ENCODE data around the gene ZNF385B. TPM values are rescaled to one million over a fixed set of nuclear protein-coding genes. Genes with fewer than 3 reads are reported as not detected.

ZNF385B gene
- total RNA-seq, 6 experiments from 2014 or later, result 0.08 to 0.26 (median 0.22) TPM; not detected in 1

GRCh38 chr2:179550214-179550613 lies 311.2 kb downstream of the ZNF385B start:
- Mint-ChIP-seq H3K27ac (no peak overlapping the region), H3K36me3 (ENCODE audit: low read depth) (no peaks in the 10 kb centered on the region), H3K4me3 (no peak overlapping the region), H3K27me3 (ENCODE audit: insufficient read depth) (no peaks in the 10 kb centered on the region), H3K4me1 (ENCODE audit: low read depth) (no peaks in the 10 kb centered on the region), H3K9me3 (no peaks in the 10 kb centered on the region)
- TF ChIP-seq CTCF (IDR thresholded peaks at IDR 0.05), result no peak
- DNase-seq, result no peak

GRCh38 chr2:179546656-179547055 lies 314.8 kb downstream of the ZNF385B start:
- Mint-ChIP-seq H3K4me1 (ENCODE audit: low read depth) (peaks cover 10% of the 10 kb centered on the region), H3K27me3 (ENCODE audit: insufficient read depth) (no peaks in the 10 kb centered on the region)
- TF ChIP-seq CTCF (IDR thresholded peaks at IDR 0.05), result no peak

GRCh38 chr2:179545024-179545423 lies 316.4 kb downstream of the ZNF385B start:
- Mint-ChIP-seq H3K9me3 (no peaks in the 10 kb centered on the region), H3K27ac (no peak overlapping the region), H3K4me3 (no peak overlapping the region), H3K36me3 (ENCODE audit: low read depth) (no peaks in the 10 kb centered on the region), H3K27me3 (ENCODE audit: insufficient read depth) (no peaks in the 10 kb centered on the region), H3K4me1 (ENCODE audit: low read depth) (peaks cover 10% of the 10 kb centered on the region)
- no peak for TF ChIP-seq CTCF (IDR thresholded peaks at IDR 0.05)
- DNase-seq, result no peak

More at GRCh38 chr2:179546656-179547055, 314.8 kb downstream of the ZNF385B start:
- H3K27ac Mint-ChIP-seq, result no peak overlapping the region
- H3K9me3 Mint-ChIP-seq, result no peaks in the 10 kb centered on the region
- no peak for DNase-seq
- no peaks in the 10 kb centered on the region for H3K36me3 Mint-ChIP-seq (ENCODE audit: low read depth)
- H3K4me3 Mint-ChIP-seq, result no peak overlapping the region

- H3K36me3 Mint-ChIP-seq (ENCODE audit: low read depth), result peaks cover 4% of the 10 kb centered on the region; the same call in 1 of the 2 replicates
- TF ChIP-seq CTCF (IDR thresholded peaks at IDR 0.05), result no peak
- H3K27me3 Mint-ChIP-seq (ENCODE audit: insufficient read depth), result no peaks in the 10 kb centered on the region
- peaks cover 10% of the 10 kb centered on the region for H3K4me1 Mint-ChIP-seq (ENCODE audit: low read depth)
- H3K9me3 Mint-ChIP-seq, result peaks cover 5% of the 10 kb centered on the region; the same call in 1 of the 2 replicates
- DNase-seq, result peak; percentile 53
- no peak overlapping the region for H3K4me3 Mint-ChIP-seq
- H3K27ac Mint-ChIP-seq, result no peak overlapping the region
Observed at GRCh38 chr2:179543361-179543901, 318.0 kb downstream of the ZNF385B start.

- DNase-seq, result no peak
- Mint-ChIP-seq H3K4me1 (ENCODE audit: low read depth) (peaks cover 10% of the 10 kb centered on the region), H3K27ac (no peak overlapping the region), H3K36me3 (ENCODE audit: low read depth) (peaks cover 4% of the 10 kb centered on the region; the same call in 1 of the 2 replicates), H3K27me3 (ENCODE audit: insufficient read depth) (no peaks in the 10 kb centered on the region; the same call in 1 of the 2 replicates), H3K4me3 (no peak overlapping the region), H3K9me3 (peaks cover 5% of the 10 kb centered on the region; the same call in 1 of the 2 replicates)
- TF ChIP-seq CTCF (IDR thresholded peaks at IDR 0.05), result no peak
Observed at GRCh38 chr2:179541586-179541985, 319.8 kb downstream of the ZNF385B start.
